Stimulated activated naive CD8-positive, alpha-beta T cell treated with anti-CD3 and anti-CD28 coated beads, Interleukin-15, amount 100 ng/mL, for 72 hours (primary cell): ENCODE results near the gene FBXL14.

Experiments used
- ATAC-seq: fragments of 150-1000 bp; cut with Tn5 transposase; 2 replicates; pipeline ENCODE4 v1.10.0; 2021; ENCODE audit warnings: mild to moderate bottlenecking, moderate library complexity
- DNase-seq, 2 donors: peaks; one replicate each; pipeline ENCODE4 v3.0.0; 2021 to 2022
- H3K27ac Mint-ChIP-seq, 2 donors: one replicate each; pipeline ENCODE4 v1.8.0; 2022; ENCODE audit warnings: mild to moderate bottlenecking in 2 of 2, mixed read lengths in 2 of 2, moderate library complexity in 2 of 2
- H3K27me3 Mint-ChIP-seq: one replicate; pipeline ENCODE4 v1.8.0; 2022; ENCODE audit warnings: mixed read lengths
- H3K4me1 Mint-ChIP-seq: one replicate; pipeline ENCODE4 v1.8.0; 2022; ENCODE audit warnings: mild to moderate bottlenecking, mixed read lengths
- H3K4me3 Mint-ChIP-seq, 2 donors: one replicate each; pipeline ENCODE4 v1.8.0; 2022; ENCODE audit warnings: mild to moderate bottlenecking in 2 of 2, mixed read lengths in 2 of 2, moderate library complexity in 1 of 2
- H3K9me3 Mint-ChIP-seq, 2 donors: one replicate each; pipeline ENCODE4 v1.8.0; 2022; ENCODE audit warnings: mixed read lengths in 2 of 2

The FBXL14 gene, protein sequence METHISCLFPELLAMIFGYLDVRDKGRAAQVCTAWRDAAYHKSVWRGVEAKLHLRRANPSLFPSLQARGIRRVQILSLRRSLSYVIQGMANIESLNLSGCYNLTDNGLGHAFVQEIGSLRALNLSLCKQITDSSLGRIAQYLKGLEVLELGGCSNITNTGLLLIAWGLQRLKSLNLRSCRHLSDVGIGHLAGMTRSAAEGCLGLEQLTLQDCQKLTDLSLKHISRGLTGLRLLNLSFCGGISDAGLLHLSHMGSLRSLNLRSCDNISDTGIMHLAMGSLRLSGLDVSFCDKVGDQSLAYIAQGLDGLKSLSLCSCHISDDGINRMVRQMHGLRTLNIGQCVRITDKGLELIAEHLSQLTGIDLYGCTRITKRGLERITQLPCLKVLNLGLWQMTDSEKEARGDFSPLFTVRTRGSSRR

DNA sequence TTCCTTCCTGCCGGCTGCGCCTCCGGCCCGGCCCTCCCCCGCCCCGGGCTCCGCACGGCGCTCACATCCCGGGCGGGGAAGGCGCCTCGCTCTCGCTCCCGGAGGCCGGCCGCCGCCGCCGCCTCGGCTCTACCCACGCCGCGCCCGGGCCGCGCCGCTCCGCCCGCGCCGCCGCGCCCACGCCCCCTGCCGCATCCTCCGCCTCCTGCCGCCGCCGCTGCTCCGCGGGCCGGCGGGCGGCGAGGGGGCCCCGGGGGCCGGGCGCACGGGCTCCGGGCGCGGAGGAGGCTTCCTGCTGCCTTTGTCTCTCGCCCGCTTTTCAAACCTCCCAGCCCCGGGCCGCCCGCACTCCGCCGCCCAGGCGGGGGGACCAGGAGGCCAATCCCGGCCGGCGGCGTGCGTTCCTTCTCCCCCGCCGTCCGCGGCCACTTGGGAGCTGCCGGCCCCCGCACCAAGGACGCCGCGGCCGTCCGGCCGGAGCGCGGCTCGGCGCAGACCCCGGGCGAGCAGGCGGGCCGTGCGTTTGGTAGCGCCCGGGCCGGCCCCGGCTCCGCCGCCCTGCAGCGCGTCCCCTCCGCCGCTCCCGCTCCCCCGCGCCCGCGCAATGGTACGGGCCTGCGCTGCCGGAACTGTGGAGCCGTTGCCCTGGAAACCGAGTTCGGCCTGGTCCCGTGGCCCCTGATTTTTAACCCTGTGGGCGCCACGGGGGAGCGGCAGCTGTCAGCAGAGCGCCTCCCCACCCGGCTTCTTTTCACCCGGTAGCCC is at the start of gene FBXL14:
Gene FBXL14 (minus strand): TSS at position 321 of the 765 bp plus-strand sequence. CDS start 515 bp downstream, outside the sequence.
- DNase-seq: peak; percentile 93 to 95
- H3K4me3 Mint-ChIP-seq: peak within 1 kb of the TSS; percentile 95 to 100
- no peaks in the 10 kb centered on the region for H3K27me3 Mint-ChIP-seq
- H3K27ac Mint-ChIP-seq: peak within 1 kb of the TSS; percentile 91
- ATAC-seq: peak; percentile 79
- peaks cover 49% of the 10 kb centered on the region for H3K4me1 Mint-ChIP-seq
- H3K9me3 Mint-ChIP-seq: no peaks in the 10 kb centered on the region

DNA sequence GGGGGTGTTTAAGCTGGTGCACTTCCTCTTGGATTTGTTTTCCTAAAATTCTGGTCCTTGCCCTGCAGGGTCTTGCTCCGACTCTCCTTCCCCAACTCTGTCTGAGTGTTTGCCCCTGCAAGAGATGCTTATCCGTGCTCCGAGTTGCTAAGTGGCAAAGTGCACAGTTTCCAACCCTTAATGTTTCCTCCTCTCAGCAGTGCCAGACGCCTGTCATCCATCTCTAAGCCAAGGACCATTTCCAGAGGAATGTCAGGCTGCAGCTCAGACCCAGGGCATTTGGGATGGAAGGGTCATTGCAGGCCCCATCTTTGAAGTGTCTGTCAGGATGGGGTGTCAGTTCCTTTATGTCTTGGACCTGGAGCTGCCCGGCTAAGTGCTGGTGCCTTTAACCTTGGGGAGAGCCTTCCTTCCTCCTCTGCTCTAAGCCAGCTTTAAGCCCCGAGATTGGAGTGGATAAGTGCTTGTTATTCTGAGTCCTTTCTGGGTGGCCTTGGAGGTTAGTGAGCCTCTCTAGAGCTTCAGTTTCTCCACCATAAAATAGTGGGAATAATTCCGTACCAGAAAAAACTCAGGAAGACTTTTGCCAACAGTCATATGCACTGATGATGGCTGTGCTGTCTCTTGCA is 49.6 kb upstream of the FBXL14 start:
- DNase-seq: no peak
- no peak overlapping the region for H3K4me3 Mint-ChIP-seq
- no peaks in the 10 kb centered on the region for H3K9me3 Mint-ChIP-seq
- no peaks in the 10 kb centered on the region for H3K4me1 Mint-ChIP-seq
- H3K27ac Mint-ChIP-seq: no peak overlapping the region
- H3K27me3 Mint-ChIP-seq: peaks cover 14% of the 10 kb centered on the region
- ATAC-seq: no peak

DNA sequence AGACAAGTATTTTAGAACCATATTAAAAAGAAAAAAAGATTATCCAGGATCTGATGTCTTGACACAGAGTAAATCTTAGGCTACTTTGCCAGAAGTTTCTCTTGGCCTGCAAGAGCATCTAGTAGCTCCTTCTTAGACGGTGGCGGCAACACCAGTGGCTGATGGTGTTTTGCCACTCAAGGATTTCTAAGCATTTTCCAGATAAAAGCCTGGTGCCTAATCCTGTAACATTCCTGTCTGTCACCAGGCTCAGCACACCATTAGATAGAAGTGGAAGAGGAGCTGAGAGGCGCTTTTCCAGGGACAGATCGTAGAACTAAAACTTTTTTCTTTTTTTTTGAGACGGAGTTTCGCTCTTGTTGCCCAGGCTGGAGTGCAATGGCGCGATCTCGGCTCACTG is 48.7 kb upstream of the FBXL14 start:
- Mint-ChIP-seq H3K27ac (no peak overlapping the region), H3K4me1 (no peaks in the 10 kb centered on the region), H3K9me3 (no peaks in the 10 kb centered on the region), H3K27me3 (peaks cover 9% of the 10 kb centered on the region), H3K4me3 (no peak overlapping the region)
- ATAC-seq (no peak), DNase-seq (no peak)

DNA sequence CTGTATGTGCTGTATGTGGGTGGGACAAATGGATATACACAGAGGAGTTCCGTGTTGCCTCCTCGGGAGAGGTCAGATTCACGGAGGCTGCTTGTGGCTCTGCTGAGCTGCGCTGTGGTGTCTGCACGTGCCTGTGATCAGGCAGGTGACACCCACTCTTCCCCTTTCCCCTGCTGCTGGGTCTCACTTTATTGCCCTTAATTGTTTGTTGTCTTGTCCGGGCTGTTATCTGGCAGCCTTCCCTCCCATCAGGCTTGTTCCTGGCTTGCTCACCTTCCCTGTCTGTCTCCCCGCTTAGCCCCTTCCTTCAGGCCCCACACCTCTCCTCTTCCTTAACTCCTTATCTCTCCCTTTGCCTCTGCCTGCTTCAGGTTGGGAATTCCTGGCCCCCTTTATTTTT is 48.1 kb upstream of the FBXL14 start:
- H3K27me3 Mint-ChIP-seq: peaks cover 9% of the 10 kb centered on the region
- no peaks in the 10 kb centered on the region for H3K9me3 Mint-ChIP-seq
- no peak overlapping the region for H3K27ac Mint-ChIP-seq
- H3K4me3 Mint-ChIP-seq: no peak overlapping the region
- DNase-seq: no peak
- H3K4me1 Mint-ChIP-seq: no peaks in the 10 kb centered on the region
- no peak for ATAC-seq

DNA sequence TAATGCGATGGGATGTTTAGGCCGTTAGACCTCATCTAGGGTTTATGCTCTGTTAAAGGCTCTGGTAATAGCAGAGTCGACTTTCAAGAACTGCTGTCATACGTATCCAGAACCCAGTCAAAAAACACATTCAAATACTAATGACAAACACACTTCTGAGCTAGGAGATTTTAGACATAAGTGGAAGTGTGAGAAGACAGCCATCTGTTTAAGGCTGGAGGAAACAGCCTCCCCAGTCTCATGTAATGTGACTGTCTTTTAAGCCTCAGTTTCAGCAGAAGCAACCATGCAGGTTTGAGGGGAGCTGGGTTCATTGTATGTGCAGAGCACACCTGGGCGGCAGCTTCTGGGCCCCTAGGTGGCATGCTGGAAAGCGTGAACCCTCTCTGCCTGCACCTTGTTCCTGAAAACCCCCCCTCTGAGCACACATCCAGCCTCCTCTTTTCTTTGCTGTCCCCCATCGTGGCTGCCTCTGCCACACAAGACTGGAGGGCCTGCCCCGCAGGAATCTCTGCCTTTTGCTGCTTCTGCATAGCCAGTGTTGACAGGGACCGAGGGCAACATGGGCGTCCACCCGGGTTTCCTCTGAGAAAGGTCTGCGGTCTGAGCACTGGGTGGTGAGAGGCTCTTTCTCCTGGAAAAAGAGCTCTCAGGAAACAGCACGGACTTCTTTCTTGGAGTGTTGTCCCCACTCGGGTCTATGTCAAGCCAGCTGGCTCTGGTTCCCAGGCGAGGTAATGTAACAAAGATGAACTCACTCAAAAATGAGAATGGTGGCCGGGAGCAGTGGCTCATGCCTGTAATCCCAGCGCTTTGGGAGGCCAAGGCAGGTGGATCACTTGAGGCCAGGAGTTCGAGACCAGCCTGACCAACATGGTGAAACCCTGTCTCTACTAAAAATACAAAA is 46.2 kb upstream of the FBXL14 start:
- ATAC-seq (no peak), DNase-seq (no peak)
- Mint-ChIP-seq H3K27ac (no peak overlapping the region), H3K9me3 (no peaks in the 10 kb centered on the region), H3K4me3 (no peak overlapping the region), H3K4me1 (no peaks in the 10 kb centered on the region), H3K27me3 (peaks cover 19% of the 10 kb centered on the region)

DNA sequence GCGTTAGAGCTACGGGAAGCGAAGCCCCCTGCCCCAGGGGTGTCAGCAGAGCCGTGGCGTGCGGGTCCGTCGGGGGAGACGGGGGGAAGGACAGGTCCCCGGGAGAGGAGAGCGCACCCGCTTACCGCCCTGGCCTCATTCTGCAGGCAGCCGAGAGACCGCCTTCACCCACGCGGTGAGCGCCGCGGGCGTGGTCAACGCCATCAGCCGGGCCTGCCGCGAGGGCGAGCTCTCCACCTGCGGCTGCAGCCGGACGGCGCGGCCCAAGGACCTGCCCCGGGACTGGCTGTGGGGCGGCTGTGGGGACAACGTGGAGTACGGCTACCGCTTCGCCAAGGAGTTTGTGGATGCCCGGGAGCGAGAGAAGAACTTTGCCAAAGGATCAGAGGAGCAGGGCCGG is 45.2 kb upstream of the FBXL14 start:
- no peaks in the 10 kb centered on the region for H3K9me3 Mint-ChIP-seq
- no peak overlapping the region for H3K27ac Mint-ChIP-seq
- H3K4me1 Mint-ChIP-seq: peaks cover 5% of the 10 kb centered on the region
- DNase-seq (no peak), ATAC-seq (peak; percentile 35)
- H3K27me3 Mint-ChIP-seq: peaks cover 29% of the 10 kb centered on the region
- no peak overlapping the region for H3K4me3 Mint-ChIP-seq

DNA sequence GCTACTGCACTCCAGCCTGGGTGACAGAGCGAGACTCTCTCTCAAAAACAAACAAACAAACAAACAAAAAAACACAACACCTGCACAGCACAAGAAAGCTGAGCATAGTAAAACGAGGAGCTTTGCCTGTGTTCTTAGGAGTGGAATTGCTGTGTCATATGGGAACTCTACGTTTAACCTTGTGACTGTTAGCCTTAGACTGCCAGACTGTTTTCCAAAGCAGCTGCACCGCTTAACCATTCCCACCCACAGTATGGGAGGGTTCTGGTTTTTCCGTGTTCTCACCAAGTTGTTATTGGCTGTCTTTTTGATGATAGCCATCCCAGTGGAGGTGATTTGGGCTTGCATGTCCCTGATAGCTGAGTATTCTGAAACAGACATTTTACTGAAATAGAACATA is 43.8 kb upstream of the FBXL14 start:
- Mint-ChIP-seq H3K4me3 (no peak overlapping the region), H3K9me3 (no peaks in the 10 kb centered on the region), H3K4me1 (peaks cover 8% of the 10 kb centered on the region), H3K27me3 (peaks cover 42% of the 10 kb centered on the region), H3K27ac (no peak overlapping the region)
- ATAC-seq (no peak), DNase-seq (no peak)

DNA sequence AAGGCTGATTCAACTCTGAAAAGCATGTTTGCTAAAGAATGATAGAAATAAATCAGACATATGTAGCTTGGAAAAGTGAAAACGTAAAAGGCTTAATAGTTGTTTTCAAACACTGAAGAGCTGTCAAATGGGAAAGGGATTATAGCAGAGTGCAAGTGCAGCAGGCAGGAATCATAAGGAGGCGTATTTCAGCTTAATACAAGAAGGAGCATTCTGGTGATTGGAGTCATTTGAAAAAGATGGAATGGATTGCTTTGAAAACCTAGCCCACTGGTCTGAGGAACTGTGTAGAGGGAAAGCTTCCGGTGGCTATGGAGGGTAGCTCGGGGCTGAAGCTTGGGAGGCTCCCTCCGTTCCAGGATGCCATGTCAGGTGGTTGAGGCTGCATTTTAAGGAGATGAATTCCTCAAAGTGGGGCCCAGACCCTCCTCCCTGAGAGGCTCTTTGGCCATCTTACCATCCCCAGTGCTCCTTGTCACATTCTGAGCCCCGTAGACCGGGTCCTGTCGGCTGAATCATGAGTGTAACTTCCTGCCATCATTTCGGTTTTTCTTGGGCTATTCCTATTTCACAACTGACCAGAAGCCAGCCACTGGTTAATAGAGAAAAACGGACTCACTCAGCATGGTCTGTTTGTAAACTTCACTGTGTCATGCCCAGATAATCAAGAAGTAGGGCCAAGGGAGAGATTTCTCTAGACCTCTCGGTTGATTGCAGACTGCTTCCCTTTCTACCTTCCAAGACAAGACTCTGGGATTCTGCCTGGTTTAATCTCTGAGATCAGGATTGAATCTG is 41.1 kb upstream of the FBXL14 start:
- ATAC-seq (no peak), DNase-seq (no peak)
- H3K4me1 Mint-ChIP-seq: peaks cover 17% of the 10 kb centered on the region
- no peaks in the 10 kb centered on the region for H3K9me3 Mint-ChIP-seq
- no peak overlapping the region for H3K27ac Mint-ChIP-seq
- peaks cover 60% of the 10 kb centered on the region for H3K27me3 Mint-ChIP-seq
- H3K4me3 Mint-ChIP-seq: no peak overlapping the region

DNA sequence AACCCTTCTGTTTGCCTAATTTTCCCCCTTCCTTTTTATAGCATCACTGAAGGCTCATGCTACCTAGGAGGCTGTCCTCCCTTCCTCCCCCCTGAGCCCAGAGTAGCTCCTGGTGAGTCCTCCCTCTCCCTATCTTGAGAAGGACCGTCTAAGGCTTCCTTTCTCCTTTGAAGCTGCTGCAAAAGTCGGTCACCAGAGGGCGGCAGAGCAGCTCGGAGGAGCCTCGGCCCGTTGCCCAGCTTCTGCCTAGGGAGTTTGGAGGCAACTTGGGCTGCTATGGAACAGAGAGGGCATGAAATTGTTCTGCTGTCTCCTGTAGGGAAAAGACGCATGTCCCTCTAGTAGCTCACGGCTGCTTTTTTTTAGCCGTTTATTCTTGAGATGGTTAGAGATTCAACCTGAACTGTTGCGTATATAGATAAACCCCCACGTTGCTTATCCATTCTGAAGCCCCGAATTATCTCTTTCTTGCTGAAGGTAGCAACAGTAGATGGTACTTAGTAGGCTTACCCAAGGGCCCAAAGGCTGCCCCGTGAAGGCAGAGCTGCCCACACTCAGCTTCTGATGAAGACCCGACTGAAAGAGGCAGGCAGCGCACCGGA is 40.3 kb upstream of the FBXL14 start:
- peak; percentile 55 for ATAC-seq
- H3K27me3 Mint-ChIP-seq: peaks cover 68% of the 10 kb centered on the region
- no peak overlapping the region for H3K4me3 Mint-ChIP-seq
- H3K9me3 Mint-ChIP-seq: no peaks in the 10 kb centered on the region
- no peak overlapping the region for H3K27ac Mint-ChIP-seq
- peak; percentile 46 to 60 for DNase-seq
- H3K4me1 Mint-ChIP-seq: peaks cover 25% of the 10 kb centered on the region

DNA sequence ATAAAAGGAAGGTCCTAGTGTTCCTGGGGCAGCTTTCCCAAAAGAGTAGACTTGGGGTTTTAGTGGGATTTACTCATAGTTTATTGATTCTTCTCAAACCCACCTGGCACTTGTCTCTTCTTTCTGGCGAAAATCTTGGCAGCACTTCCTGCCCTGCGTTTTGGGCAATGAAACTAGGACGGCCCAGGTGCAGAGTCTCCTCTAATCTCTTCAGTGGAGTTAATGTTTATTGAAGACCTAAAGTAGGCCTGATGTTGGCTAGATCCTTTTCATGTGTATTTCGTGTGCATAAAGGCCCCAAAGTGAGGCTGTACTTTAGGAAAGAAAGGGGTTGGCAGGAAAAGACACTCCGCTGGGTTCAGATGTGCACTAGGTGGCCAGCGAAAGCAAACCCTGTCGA is 39.8 kb upstream of the FBXL14 start:
- ATAC-seq (no peak), DNase-seq (no peak)
- peaks cover 74% of the 10 kb centered on the region for H3K27me3 Mint-ChIP-seq
- H3K4me3 Mint-ChIP-seq: no peak overlapping the region
- no peak overlapping the region for H3K27ac Mint-ChIP-seq
- no peaks in the 10 kb centered on the region for H3K9me3 Mint-ChIP-seq
- peaks cover 30% of the 10 kb centered on the region for H3K4me1 Mint-ChIP-seq

DNA sequence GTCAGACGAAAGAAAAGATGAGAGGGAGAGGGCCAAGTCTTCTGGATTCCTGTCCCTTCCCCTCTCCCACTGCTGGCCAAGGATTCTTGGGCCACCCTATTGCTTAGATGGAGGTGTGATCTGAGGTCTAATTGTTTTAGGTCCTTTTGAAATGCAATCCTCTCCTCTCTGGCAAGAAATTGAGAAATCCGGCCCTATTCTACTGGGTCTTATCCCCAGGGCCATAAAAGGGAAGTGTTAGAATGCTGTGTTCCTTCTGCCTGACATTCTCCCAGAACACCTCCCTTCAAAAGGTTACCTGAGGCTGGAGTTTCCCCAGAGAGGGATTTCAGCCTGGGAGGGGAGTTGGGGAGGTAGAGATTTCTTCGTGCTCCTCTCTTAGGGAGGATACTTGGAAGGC is 39.1 kb upstream of the FBXL14 start:
- Mint-ChIP-seq H3K27ac (no peak overlapping the region), H3K27me3 (peaks cover 81% of the 10 kb centered on the region), H3K4me3 (no peak overlapping the region), H3K4me1 (peaks cover 33% of the 10 kb centered on the region), H3K9me3 (no peaks in the 10 kb centered on the region)
- no peak for ATAC-seq
- DNase-seq: no peak

DNA sequence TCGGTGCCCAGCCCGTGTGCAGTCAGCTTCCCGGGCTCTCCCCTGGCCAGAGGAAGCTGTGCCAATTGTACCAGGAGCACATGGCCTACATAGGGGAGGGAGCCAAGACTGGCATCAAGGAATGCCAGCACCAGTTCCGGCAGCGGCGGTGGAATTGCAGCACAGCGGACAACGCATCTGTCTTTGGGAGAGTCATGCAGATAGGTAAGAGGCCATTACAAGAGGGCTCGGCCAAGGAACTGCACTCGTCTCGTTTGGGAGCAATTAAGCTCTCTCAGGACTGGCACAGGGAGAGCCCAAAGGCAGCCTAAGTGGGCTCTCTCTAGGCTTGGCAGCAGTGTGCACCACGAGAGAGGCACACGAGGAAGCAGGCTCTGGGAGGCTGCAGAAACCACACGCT is 38.3 kb upstream of the FBXL14 start:
- no peak overlapping the region for H3K4me3 Mint-ChIP-seq
- ATAC-seq (no peak), DNase-seq (no peak)
- H3K4me1 Mint-ChIP-seq: peaks cover 33% of the 10 kb centered on the region
- H3K27me3 Mint-ChIP-seq: peaks cover 88% of the 10 kb centered on the region
- no peaks in the 10 kb centered on the region for H3K9me3 Mint-ChIP-seq
- H3K27ac Mint-ChIP-seq: no peak overlapping the region

DNA sequence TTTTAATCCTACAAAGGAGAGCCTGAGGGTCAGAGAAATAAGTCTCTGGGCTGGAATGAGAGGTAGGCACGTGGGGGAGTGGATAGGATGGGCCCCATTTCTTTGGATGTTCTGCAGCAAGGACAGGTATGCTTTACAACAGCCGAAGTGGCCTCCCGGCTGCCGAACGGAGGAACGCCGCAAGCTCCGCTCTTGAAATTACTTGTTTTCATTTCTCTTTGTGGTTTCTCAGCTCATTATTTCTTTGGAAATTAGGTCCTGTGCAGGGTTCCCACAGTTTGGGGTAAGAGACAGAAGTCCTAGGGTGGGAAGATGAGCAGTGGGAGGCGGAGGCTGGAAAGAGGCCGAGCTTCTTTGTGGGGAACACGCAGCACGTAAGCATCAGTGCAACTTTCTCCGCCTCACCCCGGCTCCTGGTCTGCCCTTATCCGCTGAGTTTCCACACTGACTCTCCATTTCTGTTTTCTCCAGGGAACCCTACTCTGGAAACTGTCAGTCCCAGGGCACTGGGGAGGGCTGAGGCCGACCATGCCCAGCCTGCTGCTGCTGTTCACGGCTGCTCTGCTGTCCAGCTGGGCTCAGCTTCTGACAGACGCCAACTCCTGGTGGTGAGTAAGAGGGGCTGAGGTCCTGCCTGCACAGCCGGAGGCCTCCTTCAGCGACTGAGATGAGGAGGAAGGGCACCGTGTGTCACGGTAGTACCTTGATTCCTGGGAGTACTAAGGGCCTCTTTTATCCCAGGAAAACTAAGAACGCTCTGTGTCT is 36.6 kb upstream of the FBXL14 start:
- H3K9me3 Mint-ChIP-seq: no peaks in the 10 kb centered on the region
- H3K4me3 Mint-ChIP-seq: peak overlapping the region; percentile 61 to 80
- ATAC-seq: peak; percentile 3
- H3K4me1 Mint-ChIP-seq: peaks cover 33% of the 10 kb centered on the region
- DNase-seq: no peak
- no peak overlapping the region for H3K27ac Mint-ChIP-seq
- peaks cover 91% of the 10 kb centered on the region for H3K27me3 Mint-ChIP-seq
